NCI-H2107 treated with DMSO at 0.1 percent for 48 hours (cell line): ENCODE results near the gene HOXB3.

Experiments used
- DNase-seq: peaks from one replicate; lab custom pipeline; 2025; ENCODE audit not compliant: unreplicated experiment; lab: John Stamatoyannopoulos, UW

HOXB3 gene

DNA sequence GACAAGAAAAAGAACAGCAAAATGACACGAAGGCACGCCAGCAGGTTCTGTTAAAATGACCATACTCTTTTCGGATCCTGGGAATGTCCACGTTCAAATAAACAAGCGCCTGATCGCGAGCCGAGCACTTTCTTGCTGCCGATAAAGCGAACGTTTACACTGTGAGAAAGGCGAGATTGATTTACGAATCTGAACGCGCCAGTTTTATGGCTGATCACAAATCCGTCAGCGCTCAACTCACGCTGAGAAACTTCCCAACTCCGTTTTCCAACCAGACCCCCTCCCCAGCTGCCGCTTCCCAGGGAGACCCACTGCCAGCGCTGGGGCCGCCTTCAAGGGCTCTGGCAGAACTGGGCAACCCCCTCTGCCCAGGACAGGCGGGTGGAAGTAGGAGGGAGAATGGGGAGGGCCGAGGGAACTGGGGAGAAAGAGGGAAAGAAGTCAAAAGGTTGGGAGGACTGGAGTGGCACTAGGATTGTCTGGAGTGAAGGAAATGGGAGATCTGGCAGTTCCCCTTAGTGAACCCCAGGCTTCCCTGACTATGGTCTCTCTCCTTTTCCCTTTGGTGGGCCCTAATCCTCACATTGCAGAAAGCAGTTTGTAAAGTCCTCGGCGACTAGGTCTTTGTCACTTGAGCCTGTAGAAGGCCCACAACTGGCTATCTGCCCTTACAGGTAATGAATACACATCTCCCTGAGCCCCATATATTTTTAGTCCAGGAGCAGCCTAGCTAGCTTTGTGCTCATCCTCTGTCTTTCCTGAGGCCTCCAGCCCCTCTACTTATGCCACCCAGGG lies 18.8 kb downstream of the HOXB3 start:
- no peak for DNase-seq

GRCh38 chr17:48570325-48571023 lies 19.6 kb downstream of the HOXB3 start:
- no peak for DNase-seq

GRCh38 chr17:48569674-48570324 lies 20.2 kb downstream of the HOXB3 start:
- DNase-seq, result no peak

- no peak for DNase-seq
Observed at GRCh38 chr17:48569240-48569582, 20.8 kb downstream of the HOXB3 start.

DNA sequence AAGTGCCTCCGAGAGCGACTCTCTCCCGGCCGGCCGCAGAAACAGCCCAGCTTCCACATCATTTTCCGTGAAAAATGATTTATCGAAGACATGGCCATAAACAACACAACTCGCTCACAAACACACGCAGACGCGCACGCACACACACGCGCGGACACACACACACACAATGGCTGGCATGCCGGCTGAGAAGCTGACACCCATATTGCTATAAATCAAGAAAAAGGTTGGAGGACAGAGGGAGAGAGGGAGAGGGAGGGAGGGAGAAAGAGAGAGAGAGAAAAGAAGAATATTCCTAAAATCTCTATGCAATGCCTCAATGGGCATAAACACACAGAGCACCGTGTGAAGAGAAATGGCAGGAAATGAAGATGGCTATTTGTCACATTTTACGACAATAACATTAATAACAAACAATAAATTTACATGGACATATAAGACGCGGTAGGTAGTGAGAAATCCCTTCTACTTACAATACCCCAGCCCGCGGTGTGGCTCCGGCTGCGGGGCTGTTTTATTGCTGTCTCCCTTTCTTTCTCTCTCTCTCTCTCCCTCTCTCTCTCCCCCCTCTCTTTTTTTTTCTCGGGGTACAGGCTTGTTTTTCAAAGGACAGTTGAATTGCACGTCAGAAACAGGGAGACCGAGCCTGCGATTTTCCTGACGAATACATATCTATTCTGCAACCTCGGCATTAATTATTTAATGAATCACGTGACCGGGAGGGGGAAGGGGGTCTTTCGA lies 21.4 kb downstream of the HOXB3 start:
- no peak for DNase-seq

DNA sequence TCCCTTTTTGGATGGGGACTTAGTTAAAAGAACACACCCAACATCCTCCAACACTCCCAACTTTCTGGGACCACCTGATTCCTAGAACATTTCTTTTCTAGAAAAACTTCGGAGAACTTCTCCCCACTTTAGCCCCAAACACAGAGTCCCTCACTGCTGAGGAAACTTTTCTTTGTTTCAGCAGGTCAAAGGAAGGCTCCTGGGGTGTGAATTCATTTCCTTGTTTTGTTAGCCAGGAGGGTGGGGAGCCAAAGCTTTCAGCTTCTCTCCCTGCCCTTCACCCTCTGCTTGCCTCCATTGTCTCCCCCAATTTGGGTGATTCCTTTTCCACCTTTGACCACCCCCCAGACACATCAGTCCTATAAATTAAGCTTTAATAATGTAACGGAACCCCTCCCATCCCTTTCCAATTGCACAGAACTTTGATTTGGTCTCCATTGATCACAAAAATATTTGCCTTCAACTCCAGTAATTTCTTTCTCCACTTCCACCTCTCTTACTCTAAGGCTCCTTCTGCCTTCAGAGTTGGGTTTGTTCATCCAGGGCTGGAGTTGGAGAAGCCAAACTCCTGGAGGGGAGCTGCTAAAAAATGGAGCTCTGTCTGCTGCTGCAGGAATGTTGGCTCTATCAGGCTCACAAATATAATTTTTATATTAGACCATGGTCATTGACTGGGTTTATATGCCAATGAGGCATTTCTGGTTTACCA lies 22.2 kb downstream of the HOXB3 start:
- DNase-seq, result no peak

DNA sequence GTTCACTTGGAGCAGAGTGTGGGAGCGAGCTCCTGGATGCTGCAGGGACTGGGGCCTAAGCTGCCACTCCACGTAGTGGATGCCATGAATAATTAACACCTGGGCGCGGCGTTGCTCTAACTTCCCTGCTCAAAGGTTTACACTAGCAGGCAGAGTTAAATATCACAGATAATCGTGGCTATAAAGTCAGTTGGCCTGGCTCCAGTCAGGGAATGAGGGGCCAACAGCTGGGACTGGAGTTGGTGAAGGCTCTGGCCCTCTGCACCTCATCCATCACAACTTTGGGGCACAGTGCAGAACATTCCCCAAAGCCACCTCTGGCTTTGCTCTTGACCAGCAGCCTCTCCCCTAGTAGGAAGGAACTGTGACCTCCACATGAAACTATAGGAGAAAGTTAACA lies 22.8 kb downstream of the HOXB3 start:
- no peak for DNase-seq

- DNase-seq, result no peak
Observed at GRCh38 chr17:48566717-48567116, 23.3 kb downstream of the HOXB3 start.

DNA sequence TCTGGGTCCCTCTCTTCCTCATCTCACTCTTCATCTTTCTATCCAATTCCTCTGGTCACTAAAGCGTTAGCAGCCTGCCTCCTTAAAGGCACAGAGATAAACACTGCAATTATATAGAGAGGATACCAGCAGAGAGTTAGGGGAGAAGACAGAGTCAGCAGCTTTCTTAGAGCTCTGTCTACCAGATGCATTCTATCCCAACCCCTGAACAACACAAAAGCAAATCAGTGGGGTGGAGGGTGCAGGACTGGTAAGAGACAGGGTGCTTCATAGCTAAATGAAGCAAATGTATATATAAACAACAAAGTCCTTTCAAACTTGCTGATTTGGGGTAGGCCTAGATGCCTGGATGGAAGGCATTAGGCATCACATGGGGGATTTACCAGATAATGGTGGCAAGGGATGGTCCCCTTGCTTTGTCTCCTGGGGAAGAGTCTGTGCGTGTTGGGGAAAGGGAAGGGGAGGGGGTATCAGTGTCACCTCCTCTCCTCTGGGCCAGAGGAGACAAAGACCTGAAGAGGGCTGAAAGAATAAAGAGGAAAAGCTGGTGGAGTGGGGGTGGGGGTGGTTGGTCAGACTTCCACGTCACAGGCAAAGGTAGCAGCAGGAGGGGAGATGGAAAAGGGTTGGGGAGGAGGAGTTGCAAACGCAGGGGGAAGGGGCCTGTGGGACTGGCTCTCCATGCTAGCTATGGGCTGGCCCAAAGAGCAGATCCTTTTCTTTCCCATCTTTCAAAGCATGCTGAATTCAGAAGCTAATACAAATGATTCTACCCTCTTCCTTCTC lies 23.9 kb downstream of the HOXB3 start:
- no peak for DNase-seq

- DNase-seq, result no peak
Observed at GRCh38 chr17:48565022-48565554, 25.0 kb downstream of the HOXB3 start.

GRCh38 chr17:48564188-48565021 lies 25.6 kb downstream of the HOXB3 start:
- DNase-seq, result no peak

DNA sequence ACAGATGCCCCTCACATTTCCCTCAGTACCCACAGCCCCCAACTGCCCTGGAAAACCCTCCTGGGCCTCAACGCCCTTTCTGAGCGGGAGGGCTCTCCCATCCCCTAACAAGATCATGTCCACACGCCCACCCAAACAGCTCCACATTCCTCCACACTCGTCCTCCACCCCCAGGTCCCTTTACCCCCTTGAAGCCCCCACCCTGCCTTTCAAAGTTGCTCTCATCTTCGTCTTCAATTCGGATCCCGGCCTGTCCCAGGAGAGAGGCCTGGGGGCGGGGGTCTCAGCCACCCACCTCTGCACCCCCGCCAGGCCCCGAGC lies 26.2 kb downstream of the HOXB3 start:
- no peak for DNase-seq

DNA sequence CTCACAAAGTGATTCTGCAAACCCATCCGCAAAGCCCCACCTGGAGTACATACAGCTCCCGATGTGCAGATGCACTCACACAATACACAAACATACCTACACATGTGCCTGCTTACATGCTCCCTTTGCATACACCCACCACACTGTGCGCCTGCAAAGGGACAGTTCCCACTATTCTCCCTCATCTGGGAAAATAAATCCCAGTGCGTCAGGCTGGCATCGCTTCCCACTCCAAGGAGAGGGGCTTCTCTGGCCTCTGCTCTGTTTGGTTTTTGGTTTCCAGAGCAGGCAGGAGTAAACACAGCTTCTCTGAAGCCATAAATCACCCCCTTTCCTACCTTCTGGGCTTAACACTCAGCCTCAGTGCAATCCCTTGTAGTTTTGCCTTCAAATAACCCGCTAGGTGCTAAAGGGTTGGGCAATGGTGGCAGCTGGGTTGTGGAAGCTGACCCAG lies 26.6 kb downstream of the HOXB3 start:
- no peak for DNase-seq

DNA sequence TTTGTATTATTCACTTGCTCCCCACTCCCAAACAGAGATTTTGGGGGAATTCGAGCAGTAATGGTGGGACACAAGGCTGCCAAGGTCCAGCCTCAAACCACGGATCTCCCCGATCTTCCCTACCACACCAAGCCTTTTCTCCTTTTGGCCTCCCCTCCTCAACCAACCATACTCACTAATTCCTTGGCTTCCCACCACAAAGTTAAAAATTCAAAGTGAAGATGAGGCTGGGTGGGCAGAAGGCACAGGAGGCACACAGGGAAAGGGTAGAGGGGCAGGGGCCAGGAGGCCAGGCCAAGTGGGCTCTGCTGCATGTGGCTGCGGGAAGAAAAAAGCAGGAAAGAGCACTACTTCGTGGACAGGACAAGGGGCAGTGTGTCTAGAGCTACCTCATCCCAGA lies 27.1 kb downstream of the HOXB3 start:
- DNase-seq, result no peak

GRCh38 chr17:48561884-48562810 lies 27.9 kb downstream of the HOXB3 start:
- DNase-seq, result no peak

GRCh38 chr17:48559840-48560817 lies 29.9 kb downstream of the HOXB3 start:
- DNase-seq, result no peak
